Neural progenitor cell (in vitro differentiated cells): ENCODE measurements around the gene KLHDC4. TPM values are rescaled to one million over a fixed set of nuclear protein-coding genes. Genes with fewer than 3 reads are reported as not detected.

Experiments used
- DNase-seq: peaks from one replicate; pipeline ENCODE4 v3.0.0-alpha.2; 2016; ENCODE audit warnings: low spot score
- H2AFZ ChIP-seq: fragments of 200-600 bp; sonication (generic); replicated peaks from 2 replicates; pipeline ENCODE4 v1.6.1; 2016; ENCODE audit warnings: antibody characterized with exemption
- H3F3A ChIP-seq: fragments of 200-600 bp; sonication (generic); 2 replicates; pipeline ENCODE4 v1.6.1; 2016; ENCODE audit warnings: antibody characterized with exemption, low read depth
- H3K27ac ChIP-seq: fragments of 200-600 bp; sonication (generic); 2 replicates; pipeline ENCODE4 v1.5.1; 2016; ENCODE audit warnings: mild to moderate bottlenecking
- H3K27me3 ChIP-seq: fragments of 200-600 bp; sonication (generic); 2 replicates; pipeline ENCODE4 v1.6.1; 2016; ENCODE audit warnings: mild to moderate bottlenecking, moderate library complexity
- H3K36me3 ChIP-seq: fragments of 200-600 bp; sonication (generic); 2 replicates; pipeline ENCODE4 v1.5.1; 2016
- H3K4me1 ChIP-seq: fragments of 200-600 bp; sonication (generic); 2 replicates; pipeline ENCODE4 v1.6.1; 2016; ENCODE audit warnings: mixed run types
- H3K4me2 ChIP-seq: fragments of 200-600 bp; sonication (generic); 2 replicates; pipeline ENCODE4 v1.6.1; 2016
- H3K4me3 ChIP-seq: fragments of 200-600 bp; sonication (generic); 2 replicates; pipeline ENCODE4 v1.5.1; 2016
- H3K79me2 ChIP-seq: fragments of 200-600 bp; sonication (generic); 2 replicates; pipeline ENCODE4 v1.6.1; 2016; ENCODE audit warnings: low read depth
- H3K9ac ChIP-seq: fragments of 200-600 bp; sonication (generic); 2 replicates; pipeline ENCODE4 v1.6.1; 2016
- H3K9me3 ChIP-seq: fragments of 200-600 bp; sonication (generic); 2 replicates; pipeline ENCODE4 v1.5.1; 2016; ENCODE audit warnings: low read depth
- H4K20me1 ChIP-seq: fragments of 200-600 bp; sonication (generic); 2 replicates; pipeline ENCODE4 v1.6.1; 2016; ENCODE audit warnings: low read depth
- H3K27ac Mint-ChIP-seq: 3 replicates; pipeline ENCODE4 v1.8.0; 2021; ENCODE audit warnings: mixed read lengths
- H3K27me3 Mint-ChIP-seq: 2 replicates; pipeline ENCODE4 v1.8.0; 2022; ENCODE audit warnings: low read depth, mild to moderate bottlenecking, inconsistent platforms, moderate library complexity, mixed read lengths; ENCODE audit not compliant: insufficient read depth
- H3K36me3 Mint-ChIP-seq: 3 replicates; pipeline ENCODE4 v1.8.0; 2021; ENCODE audit warnings: mixed read lengths
- H3K4me1 Mint-ChIP-seq: 3 replicates; pipeline ENCODE4 v1.8.0; 2021; ENCODE audit warnings: mixed read lengths
- H3K4me3 Mint-ChIP-seq: 3 replicates; pipeline ENCODE4 v1.8.0; 2021; ENCODE audit warnings: mild to moderate bottlenecking, moderate library complexity, mixed read lengths
- H3K9me3 Mint-ChIP-seq: 3 replicates; pipeline ENCODE4 v1.8.0; 2020; ENCODE audit warnings: mixed read lengths
- CTCF ChIP-seq: fragments of 200-600 bp; sonication (generic); IDR thresholded peaks from 2 replicates; pipeline ENCODE4 v1.5.1; 2017; ENCODE audit warnings: antibody characterized with exemption, mild to moderate bottlenecking
- EZH2 ChIP-seq: fragments of 200-600 bp; sonication (generic); IDR thresholded peaks from 2 replicates; pipeline ENCODE4 v1.6.1; 2017; ENCODE audit warnings: antibody characterized with exemption, mild to moderate bottlenecking, moderate library complexity
- EZH2phosphoT487 ChIP-seq: fragments of 200-600 bp; sonication (generic); IDR thresholded peaks from 2 replicates; pipeline ENCODE4 v1.6.1; 2017; ENCODE audit warnings: antibody characterized with exemption
- total RNA-seq: library from RNA; depleted of rRNA; stranded (reverse); fragments of >200 nt; gene quantifications from 2 replicates; pipeline ENCODE4 v1.2.3, GENCODE V29; 2015; ENCODE audit warnings: low replicate concordance

KLHDC4 gene
- total RNA-seq, 1 donor from 2014 or later, result 19.2 TPM

- H3K27me3 Mint-ChIP-seq, result peaks cover 7% of the 10 kb centered on the region
- no peak overlapping the region for H3K27ac ChIP-seq
- no peak overlapping the region for H3K4me3 ChIP-seq
- no peak overlapping the region for H2AFZ ChIP-seq
- no peak overlapping the region for H3K27ac Mint-ChIP-seq
- H3K27me3 ChIP-seq, result no peaks in the 10 kb centered on the region
- H3K9me3 ChIP-seq, result no peaks in the 10 kb centered on the region
- H3K4me1 ChIP-seq, result peaks cover 5% of the 10 kb centered on the region
- H4K20me1 ChIP-seq, result peaks cover 48% of the 10 kb centered on the region
- no peaks in the 10 kb centered on the region for H3K36me3 ChIP-seq
- peaks cover 6% of the 10 kb centered on the region for H3F3A ChIP-seq
- no peaks in the 10 kb centered on the region for H3K79me2 ChIP-seq
- H3K9ac ChIP-seq, result no peak overlapping the region
- no peak for TF ChIP-seq CTCF
- H3K9me3 Mint-ChIP-seq, result no peaks in the 10 kb centered on the region
- H3K4me2 ChIP-seq, result no peak overlapping the region
- peaks cover 4% of the 10 kb centered on the region for H3K4me1 Mint-ChIP-seq
- no peaks in the 10 kb centered on the region for H3K36me3 Mint-ChIP-seq
- DNase-seq, result no peak
- H3K4me3 Mint-ChIP-seq, result no peak overlapping the region
Measured at GRCh38 chr16:87664792-87665191, 101.0 kb downstream of the KLHDC4 start.

- Histone ChIP-seq H3K79me2 (no peaks in the 10 kb centered on the region), H3K4me1 (peaks cover 16% of the 10 kb centered on the region), H3K9ac (no peak overlapping the region), H3K4me2 (no peak overlapping the region), H3K9me3 (no peaks in the 10 kb centered on the region), H3K4me3 (no peak overlapping the region), H3K27ac (no peak overlapping the region), H3F3A (peaks cover 16% of the 10 kb centered on the region), H3K27me3 (no peaks in the 10 kb centered on the region), H3K36me3 (no peaks in the 10 kb centered on the region), H2AFZ (no peak overlapping the region), H4K20me1 (peaks cover 61% of the 10 kb centered on the region)
- no peak for TF ChIP-seq EZH2
- TF ChIP-seq CTCF, result peak; percentile 21
- no peak overlapping the region for H3K27ac Mint-ChIP-seq
- peaks cover 3% of the 10 kb centered on the region for H3K27me3 Mint-ChIP-seq
- no peaks in the 10 kb centered on the region for H3K9me3 Mint-ChIP-seq
- no peak for DNase-seq
- no peaks in the 10 kb centered on the region for H3K36me3 Mint-ChIP-seq
- peaks cover 4% of the 10 kb centered on the region for H3K4me1 Mint-ChIP-seq
- H3K4me3 Mint-ChIP-seq, result no peak overlapping the region
Measured at GRCh38 chr16:87662254-87663204, 103.3 kb downstream of the KLHDC4 start.

GRCh38 chr16:87661561-87661960 lies 104.2 kb downstream of the KLHDC4 start:
- H3K79me2 ChIP-seq, result no peaks in the 10 kb centered on the region
- no peaks in the 10 kb centered on the region for H3K36me3 Mint-ChIP-seq
- no peak overlapping the region for H3K4me3 ChIP-seq
- H3F3A ChIP-seq, result peaks cover 16% of the 10 kb centered on the region
- peaks cover 3% of the 10 kb centered on the region for H3K27me3 Mint-ChIP-seq
- H3K27me3 ChIP-seq, result no peaks in the 10 kb centered on the region
- no peak overlapping the region for H3K4me3 Mint-ChIP-seq
- no peak overlapping the region for H3K27ac ChIP-seq
- no peak overlapping the region for H3K4me2 ChIP-seq
- H3K9ac ChIP-seq, result no peak overlapping the region
- TF ChIP-seq EZH2phosphoT487 (no peak), EZH2 (no peak), CTCF (no peak)
- H3K9me3 Mint-ChIP-seq, result no peaks in the 10 kb centered on the region
- DNase-seq, result peak; percentile 83
- peaks cover 16% of the 10 kb centered on the region for H3K4me1 ChIP-seq
- H4K20me1 ChIP-seq, result peaks cover 61% of the 10 kb centered on the region
- no peak overlapping the region for H3K27ac Mint-ChIP-seq
- H2AFZ ChIP-seq, result no peak overlapping the region
- H3K36me3 ChIP-seq, result no peaks in the 10 kb centered on the region
- peaks cover 4% of the 10 kb centered on the region for H3K4me1 Mint-ChIP-seq
- H3K9me3 ChIP-seq, result no peaks in the 10 kb centered on the region
